ENCODE measurements around the gene OR5J2.

OR5J2 gene

GRCh38 chr11:56172256-56172830 lies 4.1 kb upstream of the OR5J2 start:
- Histone ChIP-seq H3K27me3 (ENCODE audit: insufficient read depth, low read length) (no peaks in the 10 kb centered on the region), H3F3A (ENCODE audit: insufficient read depth, low read length) (no peaks in the 10 kb centered on the region), H3K4me1 (ENCODE audit: insufficient read depth, low read length, severe bottlenecking) (no peaks in the 10 kb centered on the region), H4K20me1 (ENCODE audit: insufficient read depth, low read length) (no peaks in the 10 kb centered on the region), H3K9ac (ENCODE audit: low read length) (no peak overlapping the region), H3K9me3 (ENCODE audit: low read length) (no peaks in the 10 kb centered on the region), H3K36me3 (ENCODE audit: insufficient read depth, low read length) (no peaks in the 10 kb centered on the region), H3K27ac (ENCODE audit: low read depth, low read length, poor library complexity, severe bottlenecking) (no peak overlapping the region), H3K4me3 (ENCODE audit: low read depth, low read length, poor library complexity, severe bottlenecking) (no peak overlapping the region), H3K79me2 (ENCODE audit: insufficient read depth, low read length) (no peaks in the 10 kb centered on the region), H3K4me2 (ENCODE audit: low read length) (no peak overlapping the region), H3K9me2 (ENCODE audit: low read depth, low read length) (no peaks in the 10 kb centered on the region), H2AFZ (ENCODE audit: low read length) (no peak overlapping the region)
- TF ChIP-seq, protein P1, sequence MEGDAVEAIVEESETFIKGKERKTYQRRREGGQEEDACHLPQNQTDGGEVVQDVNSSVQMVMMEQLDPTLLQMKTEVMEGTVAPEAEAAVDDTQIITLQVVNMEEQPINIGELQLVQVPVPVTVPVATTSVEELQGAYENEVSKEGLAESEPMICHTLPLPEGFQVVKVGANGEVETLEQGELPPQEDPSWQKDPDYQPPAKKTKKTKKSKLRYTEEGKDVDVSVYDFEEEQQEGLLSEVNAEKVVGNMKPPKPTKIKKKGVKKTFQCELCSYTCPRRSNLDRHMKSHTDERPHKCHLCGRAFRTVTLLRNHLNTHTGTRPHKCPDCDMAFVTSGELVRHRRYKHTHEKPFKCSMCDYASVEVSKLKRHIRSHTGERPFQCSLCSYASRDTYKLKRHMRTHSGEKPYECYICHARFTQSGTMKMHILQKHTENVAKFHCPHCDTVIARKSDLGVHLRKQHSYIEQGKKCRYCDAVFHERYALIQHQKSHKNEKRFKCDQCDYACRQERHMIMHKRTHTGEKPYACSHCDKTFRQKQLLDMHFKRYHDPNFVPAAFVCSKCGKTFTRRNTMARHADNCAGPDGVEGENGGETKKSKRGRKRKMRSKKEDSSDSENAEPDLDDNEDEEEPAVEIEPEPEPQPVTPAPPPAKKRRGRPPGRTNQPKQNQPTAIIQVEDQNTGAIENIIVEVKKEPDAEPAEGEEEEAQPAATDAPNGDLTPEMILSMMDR (IDR thresholded peaks at IDR 0.05; ENCODE audit: low read length), result no peak
- no peak for TF ChIP-seq EZH2 (IDR thresholded peaks at IDR 0.05; ENCODE audit: borderline replicate concordance, low read length)

GRCh38 chr11:56183459-56183858 lies 7.0 kb downstream of the OR5J2 start:
- Histone ChIP-seq H3K79me2 (ENCODE audit: insufficient read depth, low read length) (no peaks in the 10 kb centered on the region), H2AFZ (ENCODE audit: low read length) (no peak overlapping the region)

GRCh38 chr11:56188602-56189001 lies 12.2 kb downstream of the OR5J2 start:
- Histone ChIP-seq H3F3A (ENCODE audit: insufficient read depth, low read length) (no peaks in the 10 kb centered on the region), H3K9me2 (ENCODE audit: low read depth, low read length) (no peaks in the 10 kb centered on the region), H4K20me1 (ENCODE audit: insufficient read depth, low read length) (no peaks in the 10 kb centered on the region), H3K27me3 (ENCODE audit: insufficient read depth, low read length) (no peaks in the 10 kb centered on the region), H2AFZ (ENCODE audit: low read length) (no peak overlapping the region), H3K27ac (ENCODE audit: low read depth, low read length, poor library complexity, severe bottlenecking) (no peak overlapping the region), H3K4me3 (ENCODE audit: low read depth, low read length, poor library complexity, severe bottlenecking) (no peak overlapping the region), H3K79me2 (ENCODE audit: insufficient read depth, low read length) (no peaks in the 10 kb centered on the region), H3K9me3 (ENCODE audit: low read length) (no peaks in the 10 kb centered on the region), H3K9ac (ENCODE audit: low read length) (no peak overlapping the region), H3K4me1 (ENCODE audit: insufficient read depth, low read length, severe bottlenecking) (no peaks in the 10 kb centered on the region), H3K36me3 (ENCODE audit: insufficient read depth, low read length) (no peaks in the 10 kb centered on the region), H3K4me2 (ENCODE audit: low read length) (no peak overlapping the region)
- TF ChIP-seq, protein P1 (IDR thresholded peaks at IDR 0.05; ENCODE audit: low read length), result no peak
- TF ChIP-seq EZH2 (IDR thresholded peaks at IDR 0.05; ENCODE audit: borderline replicate concordance, low read length), result no peak

More at GRCh38 chr11:56183459-56183858, 7.0 kb downstream of the OR5J2 start:
- Histone ChIP-seq H3K4me2 (ENCODE audit: low read length) (no peak overlapping the region), H3K9me3 (ENCODE audit: low read length) (peaks cover 4% of the 10 kb centered on the region; the same call in 1 of the 2 replicates), H3K4me1 (ENCODE audit: insufficient read depth, low read length, severe bottlenecking) (no peaks in the 10 kb centered on the region), H3F3A (ENCODE audit: insufficient read depth, low read length) (no peaks in the 10 kb centered on the region), H3K27ac (ENCODE audit: low read depth, low read length, poor library complexity, severe bottlenecking) (no peak overlapping the region), H3K9ac (ENCODE audit: low read length) (no peak overlapping the region), H3K27me3 (ENCODE audit: insufficient read depth, low read length) (no peaks in the 10 kb centered on the region), H3K4me3 (ENCODE audit: low read depth, low read length, poor library complexity, severe bottlenecking) (no peak overlapping the region), H3K36me3 (ENCODE audit: insufficient read depth, low read length) (no peaks in the 10 kb centered on the region), H4K20me1 (ENCODE audit: insufficient read depth, low read length) (no peaks in the 10 kb centered on the region), H3K9me2 (ENCODE audit: low read depth, low read length) (no peaks in the 10 kb centered on the region)
- no peak for TF ChIP-seq EZH2 (IDR thresholded peaks at IDR 0.05; ENCODE audit: borderline replicate concordance, low read length)
- TF ChIP-seq, protein P1 (IDR thresholded peaks at IDR 0.05; ENCODE audit: low read length), result no peak

Measured in OCI-LY1 (cell line).